ENCODE data around the gene CRADD.

GRCh38 chr12:93902736-93903562 lies 225.8 kb downstream of the CRADD start:
- TF ChIP-seq, protein P1, sequence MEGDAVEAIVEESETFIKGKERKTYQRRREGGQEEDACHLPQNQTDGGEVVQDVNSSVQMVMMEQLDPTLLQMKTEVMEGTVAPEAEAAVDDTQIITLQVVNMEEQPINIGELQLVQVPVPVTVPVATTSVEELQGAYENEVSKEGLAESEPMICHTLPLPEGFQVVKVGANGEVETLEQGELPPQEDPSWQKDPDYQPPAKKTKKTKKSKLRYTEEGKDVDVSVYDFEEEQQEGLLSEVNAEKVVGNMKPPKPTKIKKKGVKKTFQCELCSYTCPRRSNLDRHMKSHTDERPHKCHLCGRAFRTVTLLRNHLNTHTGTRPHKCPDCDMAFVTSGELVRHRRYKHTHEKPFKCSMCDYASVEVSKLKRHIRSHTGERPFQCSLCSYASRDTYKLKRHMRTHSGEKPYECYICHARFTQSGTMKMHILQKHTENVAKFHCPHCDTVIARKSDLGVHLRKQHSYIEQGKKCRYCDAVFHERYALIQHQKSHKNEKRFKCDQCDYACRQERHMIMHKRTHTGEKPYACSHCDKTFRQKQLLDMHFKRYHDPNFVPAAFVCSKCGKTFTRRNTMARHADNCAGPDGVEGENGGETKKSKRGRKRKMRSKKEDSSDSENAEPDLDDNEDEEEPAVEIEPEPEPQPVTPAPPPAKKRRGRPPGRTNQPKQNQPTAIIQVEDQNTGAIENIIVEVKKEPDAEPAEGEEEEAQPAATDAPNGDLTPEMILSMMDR (IDR thresholded peaks at IDR 0.05; ENCODE audit: borderline replicate concordance, extremely low read depth, low read length, poor library complexity, severe bottlenecking), result peak; percentile 12
- TF ChIP-seq EZH2 (IDR thresholded peaks at IDR 0.05; ENCODE audit: borderline replicate concordance, low read depth, low read length, severe bottlenecking), result no peak

All from DND-41 (cell line).